ENCODE results near the gene GNG12. TPM values are rescaled to one million over a fixed set of nuclear protein-coding genes. Genes with fewer than 3 reads are reported as not detected.

Gene GNG12
- total RNA-seq, 4 donors from 2014 or later = 69.1 to 161 (median 97.7) TPM

DNA sequence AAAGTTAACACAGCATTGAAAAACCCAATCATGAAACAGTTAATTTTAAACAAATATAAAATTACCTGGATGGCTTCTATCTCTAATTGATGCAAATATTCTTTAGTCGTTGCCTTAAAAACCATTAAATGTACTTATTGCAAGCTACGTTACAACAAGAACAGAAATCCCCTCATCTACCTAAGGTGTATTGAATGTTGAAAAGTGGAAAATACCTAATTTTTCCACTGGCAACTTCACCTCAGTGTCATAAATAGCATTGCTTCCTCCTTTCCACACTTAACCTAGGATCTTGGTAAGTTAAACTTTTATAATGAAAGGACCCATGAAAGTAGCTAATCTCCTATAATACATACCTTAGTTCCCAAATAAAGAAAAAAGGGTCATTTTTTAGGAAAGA lies 142.9 kb downstream of the GNG12 start:
- TF ChIP-seq, protein P1, sequence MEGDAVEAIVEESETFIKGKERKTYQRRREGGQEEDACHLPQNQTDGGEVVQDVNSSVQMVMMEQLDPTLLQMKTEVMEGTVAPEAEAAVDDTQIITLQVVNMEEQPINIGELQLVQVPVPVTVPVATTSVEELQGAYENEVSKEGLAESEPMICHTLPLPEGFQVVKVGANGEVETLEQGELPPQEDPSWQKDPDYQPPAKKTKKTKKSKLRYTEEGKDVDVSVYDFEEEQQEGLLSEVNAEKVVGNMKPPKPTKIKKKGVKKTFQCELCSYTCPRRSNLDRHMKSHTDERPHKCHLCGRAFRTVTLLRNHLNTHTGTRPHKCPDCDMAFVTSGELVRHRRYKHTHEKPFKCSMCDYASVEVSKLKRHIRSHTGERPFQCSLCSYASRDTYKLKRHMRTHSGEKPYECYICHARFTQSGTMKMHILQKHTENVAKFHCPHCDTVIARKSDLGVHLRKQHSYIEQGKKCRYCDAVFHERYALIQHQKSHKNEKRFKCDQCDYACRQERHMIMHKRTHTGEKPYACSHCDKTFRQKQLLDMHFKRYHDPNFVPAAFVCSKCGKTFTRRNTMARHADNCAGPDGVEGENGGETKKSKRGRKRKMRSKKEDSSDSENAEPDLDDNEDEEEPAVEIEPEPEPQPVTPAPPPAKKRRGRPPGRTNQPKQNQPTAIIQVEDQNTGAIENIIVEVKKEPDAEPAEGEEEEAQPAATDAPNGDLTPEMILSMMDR (IDR thresholded peaks at IDR 0.05; ENCODE audit: low read depth) = no peak

DNA sequence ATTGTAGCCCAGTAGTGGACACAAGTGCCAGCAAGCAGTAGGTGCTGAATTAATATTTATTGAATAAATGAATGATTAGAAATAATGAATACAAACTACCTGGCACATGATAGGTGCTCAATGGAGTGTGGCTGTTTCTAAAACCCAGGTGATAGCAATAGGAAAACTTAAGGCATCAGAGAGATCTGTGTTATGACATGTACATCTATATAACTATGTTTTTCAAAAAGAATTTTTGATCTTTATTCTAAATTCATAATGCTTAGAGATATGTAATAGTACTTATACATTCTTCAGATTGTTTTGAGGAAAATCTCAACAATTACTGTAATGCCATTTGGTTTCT lies 143.3 kb downstream of the GNG12 start:
- TF ChIP-seq, protein P1 (IDR thresholded peaks at IDR 0.05; ENCODE audit: low read depth) = no peak

DNA sequence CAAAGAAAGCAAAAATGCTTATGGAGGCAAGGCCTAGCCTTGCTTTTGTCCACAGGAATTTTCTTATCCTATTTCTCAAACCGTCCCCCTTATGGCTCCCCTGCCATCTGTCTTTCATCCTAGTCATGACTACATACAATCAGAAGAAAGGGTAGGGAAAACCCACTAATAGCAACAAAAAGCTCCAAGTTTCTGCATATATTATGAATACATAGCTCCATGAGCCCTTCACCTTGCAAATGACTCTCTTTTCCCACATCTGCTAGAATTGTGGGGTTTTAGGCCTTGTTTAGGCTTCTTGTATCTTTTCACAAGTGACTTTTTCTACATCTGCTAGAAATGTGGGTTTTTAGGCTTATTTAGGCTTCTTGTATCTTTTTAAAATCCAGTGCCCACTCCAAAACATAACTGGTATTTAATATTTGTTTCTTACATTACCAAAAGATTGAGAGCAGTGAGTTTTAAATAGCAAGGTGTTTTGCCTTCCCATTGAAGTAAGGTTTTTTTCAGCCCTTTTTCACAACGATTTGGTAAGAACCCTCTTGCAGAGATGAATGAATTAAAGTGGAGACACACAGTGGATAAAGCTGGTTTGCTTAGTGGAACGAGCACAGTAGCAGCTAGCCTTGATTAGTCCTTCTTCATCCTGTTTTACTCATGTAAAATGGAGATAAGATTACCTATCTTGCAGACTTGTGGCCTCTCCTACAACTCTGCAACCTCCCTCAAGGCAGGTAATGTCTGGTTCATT lies 143.8 kb downstream of the GNG12 start:
- TF ChIP-seq, protein P1 (IDR thresholded peaks at IDR 0.05; ENCODE audit: low read depth) = no peak

- TF ChIP-seq, protein P1 (IDR thresholded peaks at IDR 0.05; ENCODE audit: low read depth) = no peak
Observed at GRCh38 chr1:67688526-67689219, 144.6 kb downstream of the GNG12 start.

DNA sequence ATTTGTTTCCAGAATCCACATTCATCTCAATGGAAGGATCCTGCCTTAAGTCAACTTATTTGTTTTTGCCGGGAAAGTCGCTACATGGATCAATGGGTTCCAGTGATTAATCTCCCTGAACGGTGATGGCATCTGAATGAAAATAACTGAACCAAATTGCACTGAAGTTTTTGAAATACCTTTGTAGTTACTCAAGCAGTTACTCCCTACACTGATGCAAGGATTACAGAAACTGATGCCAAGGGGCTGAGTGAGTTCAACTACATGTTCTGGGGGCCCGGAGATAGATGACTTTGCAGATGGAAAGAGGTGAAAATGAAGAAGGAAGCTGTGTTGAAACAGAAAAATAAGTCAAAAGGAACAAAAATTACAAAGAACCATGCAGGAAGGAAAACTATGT lies 145.6 kb downstream of the GNG12 start:
- TF ChIP-seq, protein P1 (IDR thresholded peaks at IDR 0.05; ENCODE audit: low read depth) = no peak

GRCh38 chr1:67687198-67687545 lies 146.1 kb downstream of the GNG12 start:
- TF ChIP-seq, protein P1 (IDR thresholded peaks at IDR 0.05; ENCODE audit: low read depth) = no peak

DNA sequence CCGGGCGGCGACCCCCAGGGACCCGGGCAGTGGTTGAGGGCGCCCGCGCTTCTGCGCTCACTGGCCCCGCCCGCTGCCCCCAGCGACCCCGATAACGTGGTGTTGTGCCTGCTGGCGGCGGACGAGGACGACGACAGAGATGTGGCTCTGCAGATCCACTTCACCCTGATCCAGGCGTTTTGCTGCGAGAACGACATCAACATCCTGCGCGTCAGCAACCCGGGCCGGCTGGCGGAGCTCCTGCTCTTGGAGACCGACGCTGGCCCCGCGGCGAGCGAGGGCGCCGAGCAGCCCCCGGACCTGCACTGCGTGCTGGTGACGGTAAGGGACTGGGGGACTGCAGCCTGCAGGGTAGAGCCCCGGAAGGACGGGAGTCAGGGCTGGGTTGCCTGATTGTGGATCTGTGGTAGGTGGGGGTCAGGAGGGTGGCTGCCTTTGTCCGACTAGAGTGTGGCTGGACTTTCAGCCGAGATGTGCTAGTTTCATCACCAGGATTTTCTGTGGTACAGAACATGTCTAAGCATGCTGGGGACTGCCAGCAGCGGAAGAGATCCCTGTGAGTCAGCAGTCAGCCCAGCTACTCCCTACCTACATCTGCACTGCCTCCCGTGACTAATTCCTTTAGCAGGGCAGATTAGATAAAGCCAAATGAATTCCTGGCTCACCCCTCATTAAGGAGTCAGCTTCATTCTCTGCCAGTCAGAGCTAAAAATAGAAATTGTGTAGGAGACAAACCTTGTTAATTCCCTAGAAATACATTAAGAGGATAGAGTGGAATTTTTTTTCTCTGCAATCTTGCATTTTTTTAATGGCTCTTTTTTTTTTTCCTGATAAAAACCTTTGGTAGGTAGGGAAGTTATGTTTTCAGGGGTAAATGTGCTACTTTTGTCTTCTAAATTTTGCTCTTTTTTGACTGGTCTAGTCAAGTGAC lies 146.7 kb downstream of the GNG12 start:
- TF ChIP-seq, protein P1 (IDR thresholded peaks at IDR 0.05; ENCODE audit: low read depth) = no peak

Data from subcutaneous adipose tissue (tissue), 4 donors.